ENCODE data around the gene SREBF2.
"Not testable (repeated sequence)": the region's sequence is repeated elsewhere in the genome, so short reads cannot be mapped to it uniquely, and the experiment has no call there.

Gene SREBF2

GRCh38 chr22:41947424-41948080, 114.6 kb downstream of the SREBF2 start:
- peak; percentile 49 for DNase-seq (ENCODE audit: extremely low read depth, insufficient read length)
- peak overlapping the region; percentile 87 for H3K4me3 ChIP-seq (replicated peaks; ENCODE audit: low read depth, low read length)

GRCh38 chr22:41948142-41948541, 115.2 kb downstream of the SREBF2 start:
- TF ChIP-seq CTCF (IDR thresholded peaks at IDR 0.05; ENCODE audit: insufficient read depth, low read length, poor library complexity, severe bottlenecking), result no peak

More at GRCh38 chr22:41947424-41948080, 114.6 kb downstream of the SREBF2 start:
- no peak for TF ChIP-seq CTCF (IDR thresholded peaks at IDR 0.05; ENCODE audit: insufficient read depth, low read length, poor library complexity, severe bottlenecking)
- H3K36me3 ChIP-seq (ENCODE audit: control insufficient read depth, insufficient read depth, low read length), result peaks cover 2% of the 10 kb centered on the region
- no peaks in the 10 kb centered on the region for H3K27me3 ChIP-seq (replicated peaks; ENCODE audit: control insufficient read depth, insufficient read depth, low read length)

GRCh38 chr22:41948928-41949296, 116.0 kb downstream of the SREBF2 start:
- DNase-seq (ENCODE audit: extremely low read depth, insufficient read length); H3K27me3 ChIP-seq (replicated peaks; ENCODE audit: control insufficient read depth, insufficient read depth, low read length); H3K36me3 ChIP-seq (ENCODE audit: control insufficient read depth, insufficient read depth, low read length): not testable (repeated sequence)
- peak overlapping the region; percentile 43; the same call in 1 of the 2 replicates for H3K4me3 ChIP-seq (replicated peaks; ENCODE audit: low read depth, low read length)

More at GRCh38 chr22:41948142-41948541, 115.2 kb downstream of the SREBF2 start:
- no peaks in the 10 kb centered on the region for H3K27me3 ChIP-seq (replicated peaks; ENCODE audit: control insufficient read depth, insufficient read depth, low read length)
- no peak overlapping the region for H3K4me3 ChIP-seq (replicated peaks; ENCODE audit: low read depth, low read length)
- no peak for DNase-seq (ENCODE audit: extremely low read depth, insufficient read length)
- H3K36me3 ChIP-seq (ENCODE audit: control insufficient read depth, insufficient read depth, low read length), result peaks cover 2% of the 10 kb centered on the region; the same call in 1 of the 2 replicates

- peak; percentile 76 for DNase-seq (ENCODE audit: extremely low read depth, insufficient read length)
- Histone ChIP-seq H3K27me3 (replicated peaks; ENCODE audit: control insufficient read depth, insufficient read depth, low read length) (no peaks in the 10 kb centered on the region), H3K36me3 (ENCODE audit: control insufficient read depth, insufficient read depth, low read length) (no peaks in the 10 kb centered on the region), H3K4me3 (replicated peaks; ENCODE audit: low read depth, low read length) (peak overlapping the region; percentile 43)
- no peak for TF ChIP-seq CTCF (IDR thresholded peaks at IDR 0.05; ENCODE audit: insufficient read depth, low read length, poor library complexity, severe bottlenecking)
These were observed 116.5 kb downstream of the SREBF2 start for GRCh38 chr22:41949297-41949965.

- Histone ChIP-seq H3K4me3 (replicated peaks; ENCODE audit: low read depth, low read length) (no peak within 1 kb of the TSS), H3K27me3 (replicated peaks; ENCODE audit: control insufficient read depth, insufficient read depth, low read length) (no peaks in the 10 kb centered on the region), H3K36me3 (ENCODE audit: control insufficient read depth, insufficient read depth, low read length) (no peaks in the 10 kb centered on the region)
- DNase-seq (ENCODE audit: extremely low read depth, insufficient read length), result no peak
- peak; percentile 14 for TF ChIP-seq CTCF (IDR thresholded peaks at IDR 0.05; ENCODE audit: insufficient read depth, low read length, poor library complexity, severe bottlenecking)
These were observed 119.1 kb downstream of the SREBF2 start, which contains the start of gene SMIM45 for GRCh38 chr22:41951898-41952474. Gene SMIM45, plus strand, starts transcription at chr22:41952150.

GRCh38 chr22:41952713-41953112, 119.8 kb downstream of the SREBF2 start:
- no peak for DNase-seq (ENCODE audit: extremely low read depth, insufficient read length)
- TF ChIP-seq CTCF (IDR thresholded peaks at IDR 0.05; ENCODE audit: insufficient read depth, low read length, poor library complexity, severe bottlenecking), result no peak
- Histone ChIP-seq H3K36me3 (ENCODE audit: control insufficient read depth, insufficient read depth, low read length) (no peaks in the 10 kb centered on the region), H3K27me3 (replicated peaks; ENCODE audit: control insufficient read depth, insufficient read depth, low read length) (no peaks in the 10 kb centered on the region), H3K4me3 (replicated peaks; ENCODE audit: low read depth, low read length) (no peak overlapping the region)

Data from GM06990 (cell line).